ENCODE measurements around the gene APOL2.

DNA sequence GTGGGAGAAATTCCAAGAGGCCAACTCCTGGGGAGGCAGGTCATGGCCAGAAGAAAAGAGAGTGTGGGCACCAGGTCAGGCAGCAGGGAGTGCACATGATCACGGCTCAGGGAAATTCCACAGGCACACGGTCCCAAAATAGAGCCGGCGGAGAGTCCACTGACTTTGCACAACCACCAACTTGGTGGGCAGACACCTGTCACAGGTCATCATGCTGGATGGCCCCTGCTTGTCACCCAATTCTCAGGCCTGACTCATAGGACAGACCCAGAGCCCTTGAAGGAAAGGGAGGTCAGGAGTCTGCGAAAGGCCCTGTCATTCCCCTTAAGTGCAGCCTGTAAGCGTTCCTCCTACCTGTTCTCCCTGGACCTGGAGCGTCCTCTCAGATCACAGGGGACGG is 15.8 kb downstream of the APOL2 start:
- TF ChIP-seq, protein P1, sequence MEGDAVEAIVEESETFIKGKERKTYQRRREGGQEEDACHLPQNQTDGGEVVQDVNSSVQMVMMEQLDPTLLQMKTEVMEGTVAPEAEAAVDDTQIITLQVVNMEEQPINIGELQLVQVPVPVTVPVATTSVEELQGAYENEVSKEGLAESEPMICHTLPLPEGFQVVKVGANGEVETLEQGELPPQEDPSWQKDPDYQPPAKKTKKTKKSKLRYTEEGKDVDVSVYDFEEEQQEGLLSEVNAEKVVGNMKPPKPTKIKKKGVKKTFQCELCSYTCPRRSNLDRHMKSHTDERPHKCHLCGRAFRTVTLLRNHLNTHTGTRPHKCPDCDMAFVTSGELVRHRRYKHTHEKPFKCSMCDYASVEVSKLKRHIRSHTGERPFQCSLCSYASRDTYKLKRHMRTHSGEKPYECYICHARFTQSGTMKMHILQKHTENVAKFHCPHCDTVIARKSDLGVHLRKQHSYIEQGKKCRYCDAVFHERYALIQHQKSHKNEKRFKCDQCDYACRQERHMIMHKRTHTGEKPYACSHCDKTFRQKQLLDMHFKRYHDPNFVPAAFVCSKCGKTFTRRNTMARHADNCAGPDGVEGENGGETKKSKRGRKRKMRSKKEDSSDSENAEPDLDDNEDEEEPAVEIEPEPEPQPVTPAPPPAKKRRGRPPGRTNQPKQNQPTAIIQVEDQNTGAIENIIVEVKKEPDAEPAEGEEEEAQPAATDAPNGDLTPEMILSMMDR (IDR thresholded peaks at IDR 0.05) = no peak
- no peak for TF ChIP-seq POLR2A (IDR thresholded peaks at IDR 0.05)

Data from uterus (tissue), 2 donors.